ENCODE results near the gene WRAP73. TPM values are rescaled to one million over a fixed set of nuclear protein-coding genes. Genes with fewer than 3 reads are reported as not detected.
A peak's percentile ranks its signal among the peaks of the same experiment; 100 is the strongest.
"Not testable (repeated sequence)": the region's sequence is repeated elsewhere in the genome, so short reads cannot be mapped to it uniquely, and the experiment has no call there.

Gene WRAP73
- total RNA-seq, 2 experiments from 2014 or later: 22.3 to 22.7 TPM

DNA sequence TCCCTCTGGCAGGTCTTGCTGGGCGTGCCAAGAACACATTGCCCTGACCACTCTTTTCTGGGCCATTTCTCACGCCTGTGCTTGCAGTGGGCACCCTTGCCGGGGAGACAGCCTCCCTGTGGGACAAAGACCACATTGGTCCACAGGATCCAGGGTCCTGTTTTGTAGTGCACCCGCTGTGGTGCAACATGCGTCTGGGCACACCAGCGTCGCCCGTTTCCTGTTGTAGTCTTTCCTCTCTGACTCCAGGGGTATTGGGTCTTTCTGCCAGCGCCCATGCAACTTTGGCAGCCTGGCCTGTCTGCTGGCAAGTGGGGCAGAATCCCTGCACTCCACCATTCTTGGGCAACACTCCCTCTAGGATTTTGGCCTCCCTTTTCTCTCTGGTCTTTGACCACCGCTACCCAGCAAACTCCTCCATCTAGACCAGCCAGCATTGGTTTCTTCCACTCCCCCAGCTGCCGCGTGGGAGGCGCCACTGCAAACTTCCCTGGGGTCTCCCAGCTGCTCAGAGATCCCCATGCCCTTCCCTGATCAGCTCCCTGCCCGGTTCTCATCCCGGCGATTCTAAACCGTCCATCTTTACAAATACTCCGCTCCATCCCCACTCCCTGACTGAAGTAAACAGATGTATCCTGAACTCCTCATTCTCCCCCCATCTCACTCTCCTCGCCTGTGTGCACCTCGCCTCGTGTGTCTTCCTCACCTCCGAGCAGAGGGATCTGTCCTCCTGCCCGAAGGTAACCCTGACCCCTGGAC, 26.3 kb downstream of the WRAP73 start:
- ATAC-seq (ENCODE audit: poor library complexity) (no peak), DNase-seq (peak in 1 of 14 experiments; percentile 15)
- TF ChIP-seq, protein P1, sequence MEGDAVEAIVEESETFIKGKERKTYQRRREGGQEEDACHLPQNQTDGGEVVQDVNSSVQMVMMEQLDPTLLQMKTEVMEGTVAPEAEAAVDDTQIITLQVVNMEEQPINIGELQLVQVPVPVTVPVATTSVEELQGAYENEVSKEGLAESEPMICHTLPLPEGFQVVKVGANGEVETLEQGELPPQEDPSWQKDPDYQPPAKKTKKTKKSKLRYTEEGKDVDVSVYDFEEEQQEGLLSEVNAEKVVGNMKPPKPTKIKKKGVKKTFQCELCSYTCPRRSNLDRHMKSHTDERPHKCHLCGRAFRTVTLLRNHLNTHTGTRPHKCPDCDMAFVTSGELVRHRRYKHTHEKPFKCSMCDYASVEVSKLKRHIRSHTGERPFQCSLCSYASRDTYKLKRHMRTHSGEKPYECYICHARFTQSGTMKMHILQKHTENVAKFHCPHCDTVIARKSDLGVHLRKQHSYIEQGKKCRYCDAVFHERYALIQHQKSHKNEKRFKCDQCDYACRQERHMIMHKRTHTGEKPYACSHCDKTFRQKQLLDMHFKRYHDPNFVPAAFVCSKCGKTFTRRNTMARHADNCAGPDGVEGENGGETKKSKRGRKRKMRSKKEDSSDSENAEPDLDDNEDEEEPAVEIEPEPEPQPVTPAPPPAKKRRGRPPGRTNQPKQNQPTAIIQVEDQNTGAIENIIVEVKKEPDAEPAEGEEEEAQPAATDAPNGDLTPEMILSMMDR (IDR thresholded peaks at IDR 0.05): no peak
- peak overlapping the region; percentile 96 for H3K4me3 Mint-ChIP-seq
- Histone ChIP-seq H3K9me3 (ENCODE audit: control insufficient read depth in 1 of 2, insufficient read depth in 1 of 2, low read length in 2 of 2) (no peaks in the 10 kb centered on the region), H3K27me3 (ENCODE audit: control insufficient read depth in 1 of 2, insufficient read depth in 2 of 2, low read length in 2 of 2) (no peaks in the 10 kb centered on the region), H3K4me1 (ENCODE audit: insufficient read depth, low read length) (peaks cover 41% of the 10 kb centered on the region), H3K27ac (ENCODE audit: low read depth in 1 of 2, low read length in 2 of 2) (peak overlapping the region in 1 of 2 donors; percentile 64), H3K36me3 (ENCODE audit: insufficient read depth, low read length) (peaks cover 22% of the 10 kb centered on the region), H3K4me3 (ENCODE audit: low read length) (peak overlapping the region; percentile 93)
- intact Hi-C loops (cut with DNase I, micrococcal nuclease): loop anchor here in 1 of 2 experiments (1.0 to 10.0 kb wide), 5 partner anchors 27 to 281 kb away; partner anchors contain the start of genes C1orf174, LRRC47 and WRAP73
- H3K4me1 Mint-ChIP-seq (ENCODE audit: low read depth): peaks cover 58% of the 10 kb centered on the region
- POLR2A ChIA-PET: interaction anchor here (0.9 to 1.6 kb wide), 3 partner anchors 26 to 171 kb away, joined by 3 to 8 read pairs (median 3); partner anchors contain the start of gene WRAP73
- H3K9me3 Mint-ChIP-seq: no peaks in the 10 kb centered on the region
- no peaks in the 10 kb centered on the region for H3K27me3 Mint-ChIP-seq
- CTCF ChIA-PET: interaction anchor here (1.0 kb wide), 1 partner anchor 26 kb away, joined by 4 read pairs; no protein-coding TSS in a partner anchor
- H3K36me3 Mint-ChIP-seq (ENCODE audit: low read depth): peaks cover 27% of the 10 kb centered on the region
- peak overlapping the region; percentile 98 for H3K27ac Mint-ChIP-seq

DNA sequence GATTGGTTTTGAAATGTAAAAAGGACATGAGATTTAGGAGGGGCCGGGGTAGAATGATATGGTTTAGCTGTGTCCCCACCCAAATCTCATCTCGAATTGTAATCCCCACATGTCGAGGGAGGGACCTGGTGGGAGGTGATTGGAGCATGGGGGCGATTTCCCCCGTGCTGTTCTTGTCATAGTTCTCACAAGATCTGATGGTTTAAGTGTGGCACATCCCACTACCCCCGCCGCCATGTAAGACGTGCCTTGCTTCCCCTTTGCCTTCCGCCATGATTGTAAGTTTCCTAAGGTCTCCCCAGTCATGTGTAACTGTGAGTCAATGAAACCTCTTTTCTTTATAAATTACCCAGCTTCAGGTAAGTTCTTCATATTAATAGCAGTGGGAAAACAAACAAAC, 27.8 kb downstream of the WRAP73 start:
- Mint-ChIP-seq H3K4me1 (ENCODE audit: low read depth) (peaks cover 58% of the 10 kb centered on the region), H3K27ac (peak overlapping the region; percentile 98), H3K36me3 (ENCODE audit: low read depth) (peaks cover 17% of the 10 kb centered on the region), H3K4me3 (peak overlapping the region; percentile 96)
- H3K36me3 ChIP-seq (ENCODE audit: insufficient read depth, low read length); H3K9me3 Mint-ChIP-seq; H3K27ac ChIP-seq (ENCODE audit: low read depth in 1 of 2, low read length in 2 of 2); ATAC-seq (ENCODE audit: poor library complexity); DNase-seq; H3K4me3 ChIP-seq (ENCODE audit: low read length); H3K27me3 Mint-ChIP-seq; H3K27me3 ChIP-seq (ENCODE audit: control insufficient read depth in 1 of 2, insufficient read depth in 2 of 2, low read length in 2 of 2); POLR2A ChIA-PET; H3K9me3 ChIP-seq (ENCODE audit: control insufficient read depth in 1 of 2, insufficient read depth in 1 of 2, low read length in 2 of 2): not testable (repeated sequence)
- H3K4me1 ChIP-seq (ENCODE audit: insufficient read depth, low read length): peaks cover 41% of the 10 kb centered on the region
- intact Hi-C loops (cut with DNase I, micrococcal nuclease): loop anchor here in 1 of 2 experiments (2.0 to 10.0 kb wide), 3 partner anchors 89 to 283 kb away; partner anchors contain the start of gene C1orf174
- CTCF ChIA-PET: interaction anchor here (1.2 to 2.5 kb wide), 2 partner anchors 57 to 169 kb away, joined by 5 to 11 read pairs; no protein-coding TSS in a partner anchor

DNA sequence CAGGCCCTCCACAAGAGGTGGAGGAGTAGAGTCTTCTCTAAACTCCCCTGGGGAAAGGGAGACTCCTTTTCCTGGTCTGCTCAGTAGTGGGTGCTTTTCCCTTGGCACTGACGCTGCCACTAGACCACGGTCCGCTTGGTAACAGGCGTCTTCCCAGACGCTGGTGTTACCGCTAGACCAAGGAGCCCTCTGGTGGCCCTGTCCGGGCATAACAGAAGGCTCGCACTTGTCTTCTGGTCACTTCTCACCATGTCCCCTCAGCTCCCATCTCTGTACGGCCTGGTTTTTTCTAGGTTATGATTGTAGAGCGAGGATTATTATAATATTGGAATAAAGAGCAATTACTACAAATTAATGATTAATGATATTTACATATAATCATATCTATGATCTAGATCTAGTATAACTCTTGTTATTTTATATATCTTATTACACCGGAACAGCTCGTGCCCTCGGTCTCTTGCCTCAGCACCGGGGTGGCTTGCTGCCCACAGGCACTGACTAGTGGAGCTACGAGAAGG, 28.7 kb downstream of the WRAP73 start:
- H3K9me3 Mint-ChIP-seq; H3K9me3 ChIP-seq (ENCODE audit: control insufficient read depth in 1 of 2, insufficient read depth in 1 of 2, low read length in 2 of 2); H3K36me3 ChIP-seq (ENCODE audit: insufficient read depth, low read length); H3K27ac ChIP-seq (ENCODE audit: low read depth in 1 of 2, low read length in 2 of 2); H3K27me3 Mint-ChIP-seq; H3K27me3 ChIP-seq (ENCODE audit: control insufficient read depth in 1 of 2, insufficient read depth in 2 of 2, low read length in 2 of 2); H3K4me3 ChIP-seq (ENCODE audit: low read length); ATAC-seq (ENCODE audit: poor library complexity); POLR2A ChIA-PET: not testable (repeated sequence)
- CTCF ChIA-PET: interaction anchor here (0.8 to 2.5 kb wide), 3 partner anchors 56 to 168 kb away, joined by 3 to 11 read pairs (median 5); no protein-coding TSS in a partner anchor
- H3K4me1 ChIP-seq (ENCODE audit: insufficient read depth, low read length): peaks cover 41% of the 10 kb centered on the region
- H3K4me1 Mint-ChIP-seq (ENCODE audit: low read depth): peaks cover 56% of the 10 kb centered on the region
- TF ChIP-seq, protein P1 (IDR thresholded peaks at IDR 0.05): peak; percentile 65
- H3K4me3 Mint-ChIP-seq: peak overlapping the region; percentile 49
- intact Hi-C loops (cut with DNase I, micrococcal nuclease): loop anchor here in 1 of 2 experiments (5.0 to 10.0 kb wide), 2 partner anchors 101 to 284 kb away; partner anchors contain the start of gene C1orf174
- H3K27ac Mint-ChIP-seq: peak overlapping the region; percentile 98
- H3K36me3 Mint-ChIP-seq (ENCODE audit: low read depth): peaks cover 15% of the 10 kb centered on the region
- peak in 2 of 14 experiments; percentile 24 to 38 for DNase-seq
